Glutamatergic neuron (in vitro differentiated cells): Measurements from ENCODE around the gene ADAMTSL1. TPM values are rescaled to one million over a fixed set of nuclear protein-coding genes. Genes with fewer than 3 reads are reported as not detected.

Experiments
- DNase-seq: peaks from one replicate; pipeline ENCODE4 v3.0.0; 2022
- H3K27ac Mint-ChIP-seq: one replicate; pipeline ENCODE4 v1.8.0; 2020; ENCODE audit warnings: mild to moderate bottlenecking, mixed read lengths, inconsistent platforms; ENCODE audit not compliant: unreplicated experiment
- H3K27me3 Mint-ChIP-seq: one replicate; pipeline ENCODE4 v1.8.0; 2020; ENCODE audit warnings: mild to moderate bottlenecking, moderate library complexity, mixed read lengths, inconsistent platforms; ENCODE audit not compliant: unreplicated experiment
- H3K36me3 Mint-ChIP-seq: one replicate; pipeline ENCODE4 v1.8.0; 2020; ENCODE audit warnings: mild to moderate bottlenecking, mixed read lengths, inconsistent platforms; ENCODE audit not compliant: unreplicated experiment
- H3K4me1 Mint-ChIP-seq: one replicate; pipeline ENCODE4 v1.8.0; 2020; ENCODE audit warnings: mild to moderate bottlenecking, low read depth, mixed read lengths, inconsistent platforms; ENCODE audit not compliant: unreplicated experiment
- H3K4me3 Mint-ChIP-seq: one replicate; pipeline ENCODE4 v1.8.0; 2020; ENCODE audit warnings: mild to moderate bottlenecking, mixed read lengths, inconsistent platforms; ENCODE audit not compliant: unreplicated experiment
- H3K9me3 Mint-ChIP-seq: one replicate; pipeline ENCODE4 v1.8.0; 2020; ENCODE audit warnings: mild to moderate bottlenecking, moderate library complexity, mixed read lengths, inconsistent platforms; ENCODE audit not compliant: unreplicated experiment
- CTCF ChIP-seq: fragments of 200-600 bp; sonication (generic); IDR thresholded peaks from one replicate; pipeline ENCODE4 v1.5.0; 2021; ENCODE audit not compliant: partially characterized antibody, unreplicated experiment
- total RNA-seq: library from RNA; stranded (reverse); fragmentation: NEBNext Ultra II Directional; extraction: Animal tissue kit (Norgen Biotek cat#: 25700); gene quantifications from one replicate; pipeline ENCODE4 v1.2.1, GENCODE V29; 2021; ENCODE audit not compliant: unreplicated experiment

Gene ADAMTSL1
- total RNA-seq, 1 donor from 2014 or later = 0.91 TPM

- H3K4me1 Mint-ChIP-seq = no peaks in the 10 kb centered on the region
- no peak for TF ChIP-seq CTCF
- no peak overlapping the region for H3K27ac Mint-ChIP-seq
- H3K36me3 Mint-ChIP-seq = no peaks in the 10 kb centered on the region
- DNase-seq = no peak
- H3K27me3 Mint-ChIP-seq = no peaks in the 10 kb centered on the region
- H3K9me3 Mint-ChIP-seq = peaks cover 1% of the 10 kb centered on the region
- no peak overlapping the region for H3K4me3 Mint-ChIP-seq
Measured at GRCh38 chr9:18683312-18683711, 209.4 kb downstream of the ADAMTSL1 start.

GRCh38 chr9:18683851-18684250, 209.9 kb downstream of the ADAMTSL1 start:
- no peaks in the 10 kb centered on the region for H3K4me1 Mint-ChIP-seq
- H3K4me3 Mint-ChIP-seq = no peak overlapping the region
- H3K36me3 Mint-ChIP-seq = no peaks in the 10 kb centered on the region
- H3K27me3 Mint-ChIP-seq = no peaks in the 10 kb centered on the region
- no peak for DNase-seq
- H3K9me3 Mint-ChIP-seq = peaks cover 1% of the 10 kb centered on the region
- TF ChIP-seq CTCF = no peak
- no peak overlapping the region for H3K27ac Mint-ChIP-seq

GRCh38 chr9:18684593-18685317, 210.8 kb downstream of the ADAMTSL1 start:
- no peaks in the 10 kb centered on the region for H3K27me3 Mint-ChIP-seq
- no peaks in the 10 kb centered on the region for H3K36me3 Mint-ChIP-seq
- H3K4me1 Mint-ChIP-seq = peaks cover 4% of the 10 kb centered on the region
- H3K4me3 Mint-ChIP-seq = no peak overlapping the region
- no peak for TF ChIP-seq CTCF
- DNase-seq = no peak
- H3K27ac Mint-ChIP-seq = no peak overlapping the region
- H3K9me3 Mint-ChIP-seq = peaks cover 2% of the 10 kb centered on the region

- Mint-ChIP-seq H3K27me3 (no peaks in the 10 kb centered on the region), H3K36me3 (peaks cover 4% of the 10 kb centered on the region), H3K27ac (no peak overlapping the region), H3K9me3 (peaks cover 2% of the 10 kb centered on the region), H3K4me3 (no peak overlapping the region), H3K4me1 (peaks cover 9% of the 10 kb centered on the region)
- no peak for TF ChIP-seq CTCF
- no peak for DNase-seq
Measured at GRCh38 chr9:18688581-18689565, 214.9 kb downstream of the ADAMTSL1 start.

- Mint-ChIP-seq H3K4me3 (no peak overlapping the region), H3K27ac (peak overlapping the region; percentile 4), H3K4me1 (peaks cover 9% of the 10 kb centered on the region), H3K27me3 (no peaks in the 10 kb centered on the region), H3K9me3 (peaks cover 4% of the 10 kb centered on the region), H3K36me3 (peaks cover 10% of the 10 kb centered on the region)
- DNase-seq = no peak
- TF ChIP-seq CTCF = no peak
Measured at GRCh38 chr9:18689921-18690320, 216.0 kb downstream of the ADAMTSL1 start.
